Mesothelial cell of epicardium (in vitro differentiated cells): ENCODE measurements around the gene CACNA2D1. TPM values are rescaled to one million over a fixed set of nuclear protein-coding genes. Genes with fewer than 3 reads are reported as not detected.

Experiments
- DNase-seq, 2 experiments: peaks; one replicate each; pipeline ENCODE4 v3.0.0; 2021; ENCODE audit warnings: low spot score in 2 of 2; ENCODE audit not compliant: unreplicated experiment in 2 of 2
- H3K27ac Mint-ChIP-seq: 2 replicates; pipeline ENCODE4 v1.8.0; 2021; ENCODE audit warnings: mixed read lengths
- H3K27me3 Mint-ChIP-seq: 2 replicates; pipeline ENCODE4 v1.8.0; 2021; ENCODE audit warnings: low read depth, mixed read lengths
- H3K36me3 Mint-ChIP-seq: 2 replicates; pipeline ENCODE4 v1.8.0; 2021; ENCODE audit warnings: mixed read lengths
- H3K4me1 Mint-ChIP-seq: 2 replicates; pipeline ENCODE4 v1.8.0; 2021; ENCODE audit warnings: mixed read lengths
- H3K4me3 Mint-ChIP-seq: 2 replicates; pipeline ENCODE4 v1.8.0; 2021; ENCODE audit warnings: mild to moderate bottlenecking, moderate library complexity, mixed read lengths
- H3K9me3 Mint-ChIP-seq: 2 replicates; pipeline ENCODE4 v1.8.0; 2021; ENCODE audit warnings: mixed read lengths
- CTCF ChIP-seq: fragments of 200-600 bp; sonication (generic); IDR thresholded peaks from one replicate; pipeline ENCODE4 v1.5.0; 2021; ENCODE audit warnings: antibody characterized with exemption; ENCODE audit not compliant: unreplicated experiment
- total RNA-seq: library from RNA; stranded (reverse); gene quantifications from 3 replicates; pipeline ENCODE4 v1.2.1, GENCODE V29; 2021

The CACNA2D1 gene
- total RNA-seq, 1 donor from 2014 or later: 14.7 TPM

GRCh38 chr7:82226191-82226590 is 217.4 kb downstream of the CACNA2D1 start:
- DNase-seq: no peak
- no peak overlapping the region for H3K4me3 Mint-ChIP-seq
- H3K27ac Mint-ChIP-seq: no peak overlapping the region
- H3K27me3 Mint-ChIP-seq: no peaks in the 10 kb centered on the region
- H3K9me3 Mint-ChIP-seq: no peaks in the 10 kb centered on the region
- H3K36me3 Mint-ChIP-seq: no peaks in the 10 kb centered on the region
- H3K4me1 Mint-ChIP-seq: no peaks in the 10 kb centered on the region
- TF ChIP-seq CTCF: no peak

GRCh38 chr7:82224529-82224928 is 219.0 kb downstream of the CACNA2D1 start:
- DNase-seq: no peak
- Mint-ChIP-seq H3K36me3 (no peaks in the 10 kb centered on the region), H3K9me3 (no peaks in the 10 kb centered on the region), H3K4me3 (no peak overlapping the region), H3K27ac (no peak overlapping the region), H3K27me3 (no peaks in the 10 kb centered on the region), H3K4me1 (no peaks in the 10 kb centered on the region)
- TF ChIP-seq CTCF: no peak

- Mint-ChIP-seq H3K4me1 (no peaks in the 10 kb centered on the region), H3K27ac (no peak overlapping the region)
- no peak for TF ChIP-seq CTCF
Observed at GRCh38 chr7:82223580-82223979, 220.0 kb downstream of the CACNA2D1 start.

GRCh38 chr7:82221152-82221674 is 222.4 kb downstream of the CACNA2D1 start:
- Mint-ChIP-seq H3K4me3 (no peak overlapping the region), H3K36me3 (no peaks in the 10 kb centered on the region), H3K27me3 (no peaks in the 10 kb centered on the region), H3K9me3 (no peaks in the 10 kb centered on the region), H3K27ac (no peak overlapping the region), H3K4me1 (no peaks in the 10 kb centered on the region)
- no peak for DNase-seq
- TF ChIP-seq CTCF: no peak

More at GRCh38 chr7:82223580-82223979, 220.0 kb downstream of the CACNA2D1 start:
- Mint-ChIP-seq H3K4me3 (no peak overlapping the region), H3K36me3 (no peaks in the 10 kb centered on the region), H3K27me3 (no peaks in the 10 kb centered on the region), H3K9me3 (no peaks in the 10 kb centered on the region)
- no peak for DNase-seq

- no peak for TF ChIP-seq CTCF
- no peaks in the 10 kb centered on the region for H3K27me3 Mint-ChIP-seq
- peaks cover 23% of the 10 kb centered on the region for H3K9me3 Mint-ChIP-seq
- H3K4me3 Mint-ChIP-seq: no peak overlapping the region
- H3K36me3 Mint-ChIP-seq: peaks cover 2% of the 10 kb centered on the region
- H3K4me1 Mint-ChIP-seq: no peaks in the 10 kb centered on the region
- no peak overlapping the region for H3K27ac Mint-ChIP-seq
- DNase-seq: no peak
Observed at GRCh38 chr7:82212466-82212865, 231.1 kb downstream of the CACNA2D1 start.

- H3K36me3 Mint-ChIP-seq: peaks cover 2% of the 10 kb centered on the region
- no peak overlapping the region for H3K27ac Mint-ChIP-seq
- H3K9me3 Mint-ChIP-seq: peaks cover 23% of the 10 kb centered on the region
- H3K27me3 Mint-ChIP-seq: no peaks in the 10 kb centered on the region
- no peak for TF ChIP-seq CTCF
- no peak for DNase-seq
- H3K4me3 Mint-ChIP-seq: no peak overlapping the region
- no peaks in the 10 kb centered on the region for H3K4me1 Mint-ChIP-seq
Observed at GRCh38 chr7:82211333-82211732, 232.2 kb downstream of the CACNA2D1 start.
